ENCODE data around the gene CD86. TPM values are rescaled to one million over a fixed set of nuclear protein-coding genes. Genes with fewer than 3 reads are reported as not detected.

Gene CD86
- total RNA-seq, 4 donors from 2014 or later, result 5.7 to 10.9 (median 8.4) TPM

DNA sequence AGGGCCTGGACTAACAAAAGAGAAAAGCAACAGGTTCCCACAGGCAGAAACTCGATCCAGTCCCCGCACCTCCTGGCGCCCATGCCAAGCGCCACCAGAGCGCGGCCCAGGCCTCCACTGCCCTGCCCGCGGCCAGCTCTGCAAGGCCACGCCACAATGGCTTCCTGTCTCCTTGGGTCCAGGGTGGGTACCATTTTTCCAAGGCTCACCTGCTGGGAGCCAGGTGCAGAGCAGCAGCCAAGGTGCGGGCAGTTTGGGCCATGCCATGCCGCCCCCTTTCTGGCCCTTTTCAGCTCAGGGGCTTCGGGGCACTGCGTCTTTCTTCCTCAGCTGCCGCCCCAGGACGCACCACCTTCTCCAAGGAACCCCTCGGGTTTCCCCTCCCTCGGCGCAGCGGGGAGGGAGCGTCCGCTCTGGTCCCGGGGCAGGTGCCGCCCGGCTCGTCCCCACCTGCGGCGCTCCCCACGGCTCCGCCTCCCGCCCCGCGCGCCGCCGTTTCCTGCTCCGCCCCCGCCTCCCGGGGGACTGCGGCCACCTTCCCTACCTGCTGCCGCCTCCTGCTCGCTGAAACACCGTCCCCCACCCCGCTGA lies 33.3 kb upstream of the CD86 start, which contains the start of gene ILDR1:
TSS of gene ILDR1 (minus strand) at position 437 of the 591 bp plus-strand sequence. CDS start at position 267, 170 bp downstream.
- H3K4me1 ChIP-seq, result no peaks in the 10 kb centered on the region
- no peak for DNase-seq (ENCODE audit: low spot score in 2 of 2)
- H3K27ac ChIP-seq, result no peak within 1 kb of the TSS
- no peaks in the 10 kb centered on the region for H3K9me3 ChIP-seq
- WGBS, 2 donors, result 10 to 17% methylated on average over 21 to 39 of the region's 43 CpGs
- H3K4me3 ChIP-seq, result peak within 1 kb of the TSS in 3 of 4 donors; percentile 7 to 38 (median 16)
- H3K27me3 ChIP-seq, result peaks cover 0 to 15% of the 10 kb centered on the region in 2 donors
- no peaks in the 10 kb centered on the region for H3K36me3 ChIP-seq
- TF ChIP-seq EP300 (IDR thresholded peaks at IDR 0.05) (no peak), POLR2A (IDR thresholded peaks at IDR 0.05) (no peak)
- TF ChIP-seq, protein P1, sequence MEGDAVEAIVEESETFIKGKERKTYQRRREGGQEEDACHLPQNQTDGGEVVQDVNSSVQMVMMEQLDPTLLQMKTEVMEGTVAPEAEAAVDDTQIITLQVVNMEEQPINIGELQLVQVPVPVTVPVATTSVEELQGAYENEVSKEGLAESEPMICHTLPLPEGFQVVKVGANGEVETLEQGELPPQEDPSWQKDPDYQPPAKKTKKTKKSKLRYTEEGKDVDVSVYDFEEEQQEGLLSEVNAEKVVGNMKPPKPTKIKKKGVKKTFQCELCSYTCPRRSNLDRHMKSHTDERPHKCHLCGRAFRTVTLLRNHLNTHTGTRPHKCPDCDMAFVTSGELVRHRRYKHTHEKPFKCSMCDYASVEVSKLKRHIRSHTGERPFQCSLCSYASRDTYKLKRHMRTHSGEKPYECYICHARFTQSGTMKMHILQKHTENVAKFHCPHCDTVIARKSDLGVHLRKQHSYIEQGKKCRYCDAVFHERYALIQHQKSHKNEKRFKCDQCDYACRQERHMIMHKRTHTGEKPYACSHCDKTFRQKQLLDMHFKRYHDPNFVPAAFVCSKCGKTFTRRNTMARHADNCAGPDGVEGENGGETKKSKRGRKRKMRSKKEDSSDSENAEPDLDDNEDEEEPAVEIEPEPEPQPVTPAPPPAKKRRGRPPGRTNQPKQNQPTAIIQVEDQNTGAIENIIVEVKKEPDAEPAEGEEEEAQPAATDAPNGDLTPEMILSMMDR (IDR thresholded peaks at IDR 0.05), result no peak

DNA sequence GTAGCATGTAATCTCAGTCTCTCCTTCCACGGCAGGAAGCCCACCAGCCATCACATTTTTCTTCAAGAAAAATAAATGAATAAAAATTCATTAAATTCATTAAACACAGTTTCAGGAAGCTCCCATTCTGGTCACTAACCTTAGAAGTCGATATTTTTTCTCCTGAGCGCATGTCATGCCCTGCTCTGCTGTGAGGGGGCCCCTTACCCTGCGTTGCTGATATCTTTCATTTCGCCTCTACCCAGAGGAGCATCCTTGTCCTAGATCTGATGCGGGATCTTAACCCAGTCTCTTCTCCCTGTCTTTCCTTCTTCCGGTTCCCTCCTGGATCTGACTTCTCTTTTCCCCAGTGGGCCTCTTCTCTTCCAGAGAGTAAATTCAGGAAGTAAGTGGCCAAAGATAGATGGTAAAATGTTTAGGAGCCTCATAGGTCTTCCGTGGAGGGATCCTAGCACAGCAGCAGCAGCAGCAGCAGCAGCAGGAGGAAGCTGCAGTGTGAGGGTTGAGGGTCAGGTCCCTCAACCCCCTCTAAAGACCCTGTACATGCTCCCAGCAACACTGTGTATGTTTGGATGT lies 31.7 kb upstream of the CD86 start:
- no peaks in the 10 kb centered on the region for H3K36me3 ChIP-seq
- H3K4me1 ChIP-seq, result no peaks in the 10 kb centered on the region
- H3K27ac ChIP-seq, result no peak overlapping the region
- 60 to 65% methylated on average over 8 of the region's 8 CpGs for WGBS, 2 donors
- no peak overlapping the region for H3K4me3 ChIP-seq
- H3K27me3 ChIP-seq, result peaks cover 0 to 15% of the 10 kb centered on the region in 2 donors
- TF ChIP-seq POLR2A (IDR thresholded peaks at IDR 0.05), result no peak
- no peak for TF ChIP-seq EP300 (IDR thresholded peaks at IDR 0.05)
- TF ChIP-seq, protein P1 (IDR thresholded peaks at IDR 0.05), result no peak
- H3K9me3 ChIP-seq, result no peaks in the 10 kb centered on the region
- no peak for DNase-seq (ENCODE audit: low spot score in 2 of 2)

DNA sequence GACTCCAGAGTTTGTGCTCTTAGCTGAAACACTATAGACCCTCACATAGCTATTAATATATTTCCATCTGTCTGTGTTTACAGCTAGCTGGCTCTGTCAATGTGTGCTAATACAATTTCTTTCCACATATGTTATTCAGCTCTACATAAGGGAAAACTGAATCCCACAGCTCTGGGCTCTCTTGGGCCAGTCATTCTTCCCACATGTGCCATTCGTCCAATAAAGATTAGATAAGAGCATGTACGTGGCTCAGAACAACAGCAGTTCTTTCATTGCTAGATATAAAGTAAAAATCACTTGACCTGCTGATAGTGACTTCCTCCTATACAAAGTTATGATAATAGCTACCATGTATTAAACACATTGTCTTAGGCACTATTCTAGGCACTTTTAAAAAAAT lies 30.4 kb upstream of the CD86 start:
- H3K9me3 ChIP-seq, result no peaks in the 10 kb centered on the region
- H3K27me3 ChIP-seq, result peaks cover 0 to 15% of the 10 kb centered on the region in 2 donors
- no peaks in the 10 kb centered on the region for H3K4me1 ChIP-seq
- H3K27ac ChIP-seq, result no peak overlapping the region
- no peak for DNase-seq (ENCODE audit: low spot score in 2 of 2)
- TF ChIP-seq POLR2A (IDR thresholded peaks at IDR 0.05) (no peak), EP300 (IDR thresholded peaks at IDR 0.05) (no peak)
- TF ChIP-seq, protein P1 (IDR thresholded peaks at IDR 0.05), result no peak
- no peak overlapping the region for H3K4me3 ChIP-seq
- 46 to 48% methylated on average over 2 of the region's 2 CpGs for WGBS, 2 donors
- no peaks in the 10 kb centered on the region for H3K36me3 ChIP-seq

DNA sequence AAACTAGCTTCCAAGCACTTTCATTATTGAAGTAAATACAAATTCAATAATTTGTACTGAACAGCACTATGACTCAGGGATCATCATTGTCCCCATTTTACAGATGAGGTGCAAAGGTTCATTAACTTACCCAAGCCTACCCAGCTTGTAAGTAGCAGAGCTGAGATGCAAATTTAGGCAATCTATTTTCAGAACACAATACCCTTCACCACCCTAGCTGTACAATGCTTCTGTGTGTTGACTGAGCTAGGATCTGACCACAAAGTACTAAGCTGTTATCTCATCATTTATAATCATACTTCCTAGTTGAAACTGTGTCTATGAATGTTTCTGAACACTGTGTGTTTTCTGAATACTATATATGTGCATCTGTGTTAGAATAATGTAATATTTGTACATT lies 29.9 kb upstream of the CD86 start:
- H3K36me3 ChIP-seq, result no peaks in the 10 kb centered on the region
- no peaks in the 10 kb centered on the region for H3K4me1 ChIP-seq
- TF ChIP-seq, protein P1 (IDR thresholded peaks at IDR 0.05), result no peak
- TF ChIP-seq POLR2A (IDR thresholded peaks at IDR 0.05) (no peak), EP300 (IDR thresholded peaks at IDR 0.05) (no peak)
- H3K27me3 ChIP-seq, result peaks cover 0 to 15% of the 10 kb centered on the region in 2 donors
- H3K9me3 ChIP-seq, result no peaks in the 10 kb centered on the region
- DNase-seq (ENCODE audit: low spot score in 2 of 2), result no peak
- H3K27ac ChIP-seq, result no peak overlapping the region
- H3K4me3 ChIP-seq, result no peak overlapping the region

DNA sequence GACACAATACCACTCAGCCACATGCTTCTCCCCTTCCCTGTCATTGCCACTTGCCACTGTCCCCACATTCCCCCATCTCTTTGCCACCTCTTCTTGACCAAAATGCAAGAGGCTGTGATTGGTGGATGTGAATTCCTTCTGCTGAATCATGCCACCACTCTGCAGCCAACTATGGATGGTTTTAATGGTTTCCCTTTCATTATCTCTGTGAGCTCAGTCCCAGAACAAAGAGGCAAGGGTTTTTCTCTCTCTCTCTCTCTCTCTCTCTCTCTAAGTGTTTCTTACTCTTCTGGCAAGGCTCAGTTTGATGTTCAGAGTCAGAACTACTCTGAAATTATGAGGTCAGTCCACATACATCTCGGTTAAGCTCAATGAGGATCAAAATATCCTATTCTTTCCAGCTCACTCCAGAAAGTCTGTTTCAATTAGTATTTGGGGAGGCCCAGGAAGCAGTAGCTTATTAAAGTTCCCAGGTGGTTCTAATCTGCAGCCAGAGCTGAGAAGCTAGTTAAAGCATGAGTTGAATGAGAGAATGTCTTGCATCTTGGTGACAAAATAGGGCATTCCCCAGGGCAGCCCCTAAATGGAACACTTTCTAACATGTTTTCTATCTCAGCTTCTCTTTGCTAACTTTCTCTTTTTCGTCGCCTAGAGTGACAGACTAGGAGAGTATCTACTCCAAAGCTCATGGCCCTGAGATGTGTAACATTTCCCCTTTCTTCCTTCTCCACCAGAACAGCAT lies 24.6 kb upstream of the CD86 start:
- Histone ChIP-seq H3K4me1 (no peaks in the 10 kb centered on the region), H3K36me3 (no peaks in the 10 kb centered on the region), H3K27ac (no peak overlapping the region), H3K27me3 (no peaks in the 10 kb centered on the region), H3K4me3 (no peak overlapping the region), H3K9me3 (no peaks in the 10 kb centered on the region)
- TF ChIP-seq, protein P1 (IDR thresholded peaks at IDR 0.05), result no peak
- TF ChIP-seq POLR2A (IDR thresholded peaks at IDR 0.05), result no peak
- no peak for TF ChIP-seq EP300 (IDR thresholded peaks at IDR 0.05)
- no peak for DNase-seq (ENCODE audit: low spot score in 2 of 2)
- WGBS, 2 donors, result 64 to 72% methylated on average over 3 of the region's 3 CpGs
